HEK293 (cell line): ENCODE data around the gene DNMT1.

ENCODE experiments used
- HOXA7 ChIP-seq: sonication (generic); formaldehyde crosslinking; IDR thresholded peaks from 2 replicates; pipeline ENCODE4 v1.8.1; 2022; ENCODE audit warnings: missing genetic modification reagents, borderline replicate concordance
- KLF1 ChIP-seq: fragments of 450-650 bp; formaldehyde crosslinking; IDR thresholded peaks from 2 replicates; pipeline ENCODE4 v1.5.1; 2016; ENCODE audit warnings: missing biosample characterization, missing genetic modification characterization
- RBAK ChIP-seq: fragments of 450-650 bp; formaldehyde crosslinking; IDR thresholded peaks from 2 replicates; pipeline ENCODE4 v1.5.1; 2016; ENCODE audit warnings: missing biosample characterization, missing genetic modification characterization
- SCRT2 ChIP-seq: fragments of 450-650 bp; formaldehyde crosslinking; IDR thresholded peaks from 2 replicates; pipeline ENCODE4 v1.5.1; 2016; ENCODE audit warnings: missing biosample characterization, missing genetic modification characterization
- SP3 ChIP-seq: fragments of 450-650 bp; formaldehyde crosslinking; IDR thresholded peaks from 2 replicates; pipeline ENCODE4 v1.5.1; 2016; ENCODE audit warnings: missing biosample characterization, missing genetic modification characterization
- SP7 ChIP-seq: fragments of 450-650 bp; formaldehyde crosslinking; IDR thresholded peaks from 2 replicates; pipeline ENCODE4 v1.5.1; 2016; ENCODE audit warnings: missing biosample characterization, missing genetic modification characterization
- TRIM28 ChIP-seq: IDR thresholded peaks from 2 replicates; pipeline ENCODE4 v1.6.1; 2011; ENCODE audit warnings: low read length, control low read depth, borderline replicate concordance
- YY1 ChIP-seq: fragments of 450-650 bp; formaldehyde crosslinking; IDR thresholded peaks from 2 replicates; pipeline ENCODE4 v1.5.1; 2018; ENCODE audit warnings: missing biosample characterization, missing genetic modification characterization
- YY2 ChIP-seq: fragments of 450-650 bp; formaldehyde crosslinking; IDR thresholded peaks from 2 replicates; pipeline ENCODE4 v1.5.1; 2016; ENCODE audit warnings: missing biosample characterization, missing genetic modification characterization
- ZBTB7A ChIP-seq: fragments of 450-650 bp; formaldehyde crosslinking; IDR thresholded peaks from 2 replicates; pipeline ENCODE4 v1.5.1; 2016; ENCODE audit warnings: low read depth, missing biosample characterization, missing genetic modification characterization
- ZFHX2 ChIP-seq: fragments of 450-650 bp; formaldehyde crosslinking; conservative IDR thresholded peaks from 2 replicates; pipeline ENCODE4 v1.5.1; 2016; ENCODE audit warnings: missing biosample characterization, missing genetic modification characterization
- ZFP37 ChIP-seq: fragments of 450-650 bp; formaldehyde crosslinking; IDR thresholded peaks from 2 replicates; pipeline ENCODE4 v1.5.1; 2016; ENCODE audit warnings: missing biosample characterization, missing genetic modification characterization
- ZIC2 ChIP-seq: fragments of 450-650 bp; formaldehyde crosslinking; IDR thresholded peaks from 2 replicates; pipeline ENCODE4 v1.5.1; 2016; ENCODE audit warnings: missing biosample characterization, missing genetic modification characterization
- ZNF133 ChIP-seq: fragments of 450-650 bp; formaldehyde crosslinking; IDR thresholded peaks from 2 replicates; pipeline ENCODE4 v1.5.1; 2016; ENCODE audit warnings: missing biosample characterization, missing genetic modification characterization
- ZNF202 ChIP-seq: fragments of 450-650 bp; formaldehyde crosslinking; IDR thresholded peaks from 2 replicates; pipeline ENCODE4 v1.5.1; 2016; ENCODE audit warnings: missing biosample characterization, missing genetic modification characterization, borderline replicate concordance
- ZNF211 ChIP-seq: fragments of 450-650 bp; formaldehyde crosslinking; IDR thresholded peaks from 2 replicates; pipeline ENCODE4 v1.5.1; 2016; ENCODE audit warnings: low read depth, missing biosample characterization, missing genetic modification characterization
- ZNF24 ChIP-seq: fragments of 450-650 bp; formaldehyde crosslinking; IDR thresholded peaks from 2 replicates; pipeline ENCODE4 v1.5.1; 2016; ENCODE audit warnings: missing biosample characterization, missing genetic modification characterization
- ZNF302 ChIP-seq: fragments of 450-650 bp; formaldehyde crosslinking; IDR thresholded peaks from 2 replicates; pipeline ENCODE4 v1.5.1; 2016; ENCODE audit warnings: missing biosample characterization, missing genetic modification characterization, low read depth
- ZNF350 ChIP-seq: fragments of 450-650 bp; formaldehyde crosslinking; IDR thresholded peaks from 2 replicates; pipeline ENCODE4 v1.5.0; 2017; ENCODE audit warnings: missing biosample characterization, mild to moderate bottlenecking, missing genetic modification characterization
- ZNF366 ChIP-seq: fragments of 450-650 bp; formaldehyde crosslinking; conservative IDR thresholded peaks from 2 replicates; pipeline ENCODE4 v1.5.1; 2016; ENCODE audit warnings: missing biosample characterization, missing genetic modification characterization
- ZNF391 ChIP-seq: fragments of 450-650 bp; formaldehyde crosslinking; IDR thresholded peaks from 2 replicates; pipeline ENCODE4 v1.5.1; 2016; ENCODE audit warnings: low read depth, missing biosample characterization, missing genetic modification characterization, borderline replicate concordance
- ZNF394 ChIP-seq: fragments of 450-650 bp; formaldehyde crosslinking; IDR thresholded peaks from 2 replicates; pipeline ENCODE4 v1.5.1; 2016; ENCODE audit warnings: missing biosample characterization, missing genetic modification characterization, mild to moderate bottlenecking, moderate library complexity, borderline replicate concordance
- ZNF501 ChIP-seq: fragments of 450-650 bp; formaldehyde crosslinking; IDR thresholded peaks from 2 replicates; pipeline ENCODE4 v1.5.1; 2016; ENCODE audit warnings: missing biosample characterization, missing genetic modification characterization
- ZNF548 ChIP-seq: fragments of 450-650 bp; formaldehyde crosslinking; IDR thresholded peaks from 2 replicates; pipeline ENCODE4 v1.5.1; 2016; ENCODE audit warnings: missing biosample characterization, missing genetic modification characterization
- ZNF549 ChIP-seq: fragments of 450-650 bp; IDR thresholded peaks from 2 replicates; pipeline ENCODE4 v1.5.1; 2018; ENCODE audit warnings: missing biosample characterization, missing genetic modification characterization, mild to moderate bottlenecking, inconsistent platforms, moderate library complexity
- ZNF621 ChIP-seq: fragments of 450-650 bp; formaldehyde crosslinking; IDR thresholded peaks from 2 replicates; pipeline ENCODE4 v1.5.1; 2017; ENCODE audit warnings: missing biosample characterization, missing genetic modification characterization
- ZNF629 ChIP-seq: fragments of 450-650 bp; formaldehyde crosslinking; IDR thresholded peaks from 2 replicates; pipeline ENCODE4 v1.5.1; 2017; ENCODE audit warnings: missing biosample characterization, missing genetic modification characterization
- ZNF660 ChIP-seq: fragments of 450-650 bp; IDR thresholded peaks from 2 replicates; pipeline ENCODE4 v1.5.1; 2018; ENCODE audit warnings: missing biosample characterization, mild to moderate bottlenecking, missing genetic modification characterization
- ZNF776 ChIP-seq: fragments of 450-650 bp; formaldehyde crosslinking; IDR thresholded peaks from 2 replicates; pipeline ENCODE4 v1.5.0; 2017; ENCODE audit warnings: missing biosample characterization, missing genetic modification characterization, borderline replicate concordance
- ZNF785 ChIP-seq: fragments of 450-650 bp; formaldehyde crosslinking; IDR thresholded peaks from 2 replicates; pipeline ENCODE4 v1.5.1; 2016; ENCODE audit warnings: missing biosample characterization, missing genetic modification characterization
- ZSCAN23 ChIP-seq: fragments of 450-650 bp; formaldehyde crosslinking; IDR thresholded peaks from 2 replicates; pipeline ENCODE4 v1.5.1; 2016; ENCODE audit warnings: missing biosample characterization, missing genetic modification characterization
- TF ChIP-seq, protein P1 (sequence below): fragments of 450-650 bp; formaldehyde crosslinking; IDR thresholded peaks from 2 replicates; pipeline ENCODE4 v1.5.0; 2017; ENCODE audit warnings: missing biosample characterization, missing genetic modification characterization, borderline replicate concordance
- TF ChIP-seq, protein P2 (sequence below): fragments of 450-650 bp; formaldehyde crosslinking; IDR thresholded peaks from 2 replicates; pipeline ENCODE4 v1.5.1; 2016; ENCODE audit warnings: missing biosample characterization, missing genetic modification characterization
- TF ChIP-seq, protein P3 (sequence below): fragments of 450-650 bp; formaldehyde crosslinking; IDR thresholded peaks from 2 replicates; pipeline ENCODE4 v1.5.1; 2016; ENCODE audit warnings: missing biosample characterization, missing genetic modification characterization

DNMT1 gene

DNA sequence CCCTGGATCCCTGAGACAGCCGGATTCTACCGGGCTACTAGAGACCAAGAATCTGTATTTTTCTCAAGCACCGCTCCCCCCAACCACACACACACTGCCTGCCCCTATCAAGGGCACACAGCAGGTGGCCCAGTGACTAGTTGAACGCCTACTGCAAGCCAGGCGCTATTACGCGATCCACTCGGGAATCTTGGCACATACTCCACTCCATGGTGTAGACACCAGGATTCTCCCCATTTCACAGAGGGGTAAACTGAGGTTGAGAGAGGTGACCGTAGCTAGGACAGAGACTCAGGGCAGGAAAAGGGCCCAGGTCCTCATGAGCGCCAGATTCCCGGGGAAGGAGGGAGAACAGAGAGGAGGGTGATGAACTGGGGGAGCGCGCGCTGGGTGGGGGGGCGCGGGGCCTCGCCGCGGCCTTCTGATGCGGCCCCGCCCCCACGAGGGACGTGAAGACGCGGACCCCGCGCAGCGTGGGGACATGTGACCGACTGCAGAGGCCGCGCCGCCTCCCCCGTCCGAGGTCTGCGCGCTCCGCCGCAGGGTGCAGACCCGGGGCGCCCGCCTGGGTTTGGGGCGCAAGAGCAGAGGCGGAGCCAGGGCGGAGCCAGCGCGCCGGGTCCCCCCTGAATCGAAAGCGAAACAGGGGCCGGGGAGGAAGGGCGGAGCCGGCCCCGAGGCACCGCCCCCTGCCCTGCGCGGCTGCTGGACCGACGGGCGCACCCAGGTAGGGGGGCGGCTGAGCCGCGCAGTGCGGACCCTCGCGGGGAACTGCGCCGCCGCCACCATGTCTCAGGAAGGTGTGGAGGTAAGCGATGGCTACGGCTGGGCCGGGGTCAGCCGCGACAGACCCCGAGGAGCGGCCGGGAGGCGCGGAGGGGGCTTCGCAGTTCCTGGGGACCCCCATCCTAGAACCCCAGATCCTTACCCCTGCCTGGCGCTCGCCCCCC, 108.8 kb downstream of the DNMT1 start, which contains the start of gene SHFL (continued):
- no peak for TF ChIP-seq ZNF366
- TF ChIP-seq SP7 (tag by site-specific recombination) = 0 out of 2 replicates have a peak, but pooled peaks have one; percentile 21
- TF ChIP-seq ZNF350 = no peak
- TF ChIP-seq SCRT2 (tag by site-specific recombination) = no peak
- peak; percentile 22; the same call in 1 of the 2 replicates for TF ChIP-seq SP3
- no peak for TF ChIP-seq ZNF394 (tag by site-specific recombination)
- no peak for TF ChIP-seq ZNF621
- 0 out of 2 replicates have a peak, but pooled peaks have one; percentile 30 for TF ChIP-seq ZNF391
- TF ChIP-seq ZNF501 = no peak
- TF ChIP-seq ZSCAN23 (tag by site-specific recombination) = no peak
- no peak for TF ChIP-seq ZNF660 (tag by site-specific recombination)
- no peak for TF ChIP-seq YY1 (tag by site-specific recombination)
- TF ChIP-seq KLF1 (tag by site-specific recombination) = 0 out of 2 replicates have a peak, but pooled peaks have one; percentile 8
- TF ChIP-seq TRIM28 = no peak
- TF ChIP-seq ZNF302 = no peak
- TF ChIP-seq, protein P1, sequence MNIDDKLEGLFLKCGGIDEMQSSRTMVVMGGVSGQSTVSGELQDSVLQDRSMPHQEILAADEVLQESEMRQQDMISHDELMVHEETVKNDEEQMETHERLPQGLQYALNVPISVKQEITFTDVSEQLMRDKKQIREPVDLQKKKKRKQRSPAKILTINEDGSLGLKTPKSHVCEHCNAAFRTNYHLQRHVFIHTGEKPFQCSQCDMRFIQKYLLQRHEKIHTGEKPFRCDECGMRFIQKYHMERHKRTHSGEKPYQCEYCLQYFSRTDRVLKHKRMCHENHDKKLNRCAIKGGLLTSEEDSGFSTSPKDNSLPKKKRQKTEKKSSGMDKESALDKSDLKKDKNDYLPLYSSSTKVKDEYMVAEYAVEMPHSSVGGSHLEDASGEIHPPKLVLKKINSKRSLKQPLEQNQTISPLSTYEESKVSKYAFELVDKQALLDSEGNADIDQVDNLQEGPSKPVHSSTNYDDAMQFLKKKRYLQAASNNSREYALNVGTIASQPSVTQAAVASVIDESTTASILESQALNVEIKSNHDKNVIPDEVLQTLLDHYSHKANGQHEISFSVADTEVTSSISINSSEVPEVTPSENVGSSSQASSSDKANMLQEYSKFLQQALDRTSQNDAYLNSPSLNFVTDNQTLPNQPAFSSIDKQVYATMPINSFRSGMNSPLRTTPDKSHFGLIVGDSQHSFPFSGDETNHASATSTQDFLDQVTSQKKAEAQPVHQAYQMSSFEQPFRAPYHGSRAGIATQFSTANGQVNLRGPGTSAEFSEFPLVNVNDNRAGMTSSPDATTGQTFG (tag by site-specific recombination) = no peak
- no peak for TF ChIP-seq ZNF776 (tag by site-specific recombination)
- TF ChIP-seq ZNF211 (tag by site-specific recombination) = no peak
- TF ChIP-seq ZFP37 (tag by site-specific recombination) = no peak
- no peak for TF ChIP-seq ZNF549 (tag by site-specific recombination)
- TF ChIP-seq, protein P2, sequence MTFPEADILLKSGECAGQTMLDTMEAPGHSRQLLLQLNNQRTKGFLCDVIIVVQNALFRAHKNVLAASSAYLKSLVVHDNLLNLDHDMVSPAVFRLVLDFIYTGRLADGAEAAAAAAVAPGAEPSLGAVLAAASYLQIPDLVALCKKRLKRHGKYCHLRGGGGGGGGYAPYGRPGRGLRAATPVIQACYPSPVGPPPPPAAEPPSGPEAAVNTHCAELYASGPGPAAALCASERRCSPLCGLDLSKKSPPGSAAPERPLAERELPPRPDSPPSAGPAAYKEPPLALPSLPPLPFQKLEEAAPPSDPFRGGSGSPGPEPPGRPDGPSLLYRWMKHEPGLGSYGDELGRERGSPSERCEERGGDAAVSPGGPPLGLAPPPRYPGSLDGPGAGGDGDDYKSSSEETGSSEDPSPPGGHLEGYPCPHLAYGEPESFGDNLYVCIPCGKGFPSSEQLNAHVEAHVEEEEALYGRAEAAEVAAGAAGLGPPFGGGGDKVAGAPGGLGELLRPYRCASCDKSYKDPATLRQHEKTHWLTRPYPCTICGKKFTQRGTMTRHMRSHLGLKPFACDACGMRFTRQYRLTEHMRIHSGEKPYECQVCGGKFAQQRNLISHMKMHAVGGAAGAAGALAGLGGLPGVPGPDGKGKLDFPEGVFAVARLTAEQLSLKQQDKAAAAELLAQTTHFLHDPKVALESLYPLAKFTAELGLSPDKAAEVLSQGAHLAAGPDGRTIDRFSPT = no peak
- TF ChIP-seq ZNF24 (tag by site-specific recombination) = peak; percentile 67; the same call in 1 of the 2 replicates
- TF ChIP-seq YY2 (tag by site-specific recombination) = no peak
- TF ChIP-seq, protein P3, sequence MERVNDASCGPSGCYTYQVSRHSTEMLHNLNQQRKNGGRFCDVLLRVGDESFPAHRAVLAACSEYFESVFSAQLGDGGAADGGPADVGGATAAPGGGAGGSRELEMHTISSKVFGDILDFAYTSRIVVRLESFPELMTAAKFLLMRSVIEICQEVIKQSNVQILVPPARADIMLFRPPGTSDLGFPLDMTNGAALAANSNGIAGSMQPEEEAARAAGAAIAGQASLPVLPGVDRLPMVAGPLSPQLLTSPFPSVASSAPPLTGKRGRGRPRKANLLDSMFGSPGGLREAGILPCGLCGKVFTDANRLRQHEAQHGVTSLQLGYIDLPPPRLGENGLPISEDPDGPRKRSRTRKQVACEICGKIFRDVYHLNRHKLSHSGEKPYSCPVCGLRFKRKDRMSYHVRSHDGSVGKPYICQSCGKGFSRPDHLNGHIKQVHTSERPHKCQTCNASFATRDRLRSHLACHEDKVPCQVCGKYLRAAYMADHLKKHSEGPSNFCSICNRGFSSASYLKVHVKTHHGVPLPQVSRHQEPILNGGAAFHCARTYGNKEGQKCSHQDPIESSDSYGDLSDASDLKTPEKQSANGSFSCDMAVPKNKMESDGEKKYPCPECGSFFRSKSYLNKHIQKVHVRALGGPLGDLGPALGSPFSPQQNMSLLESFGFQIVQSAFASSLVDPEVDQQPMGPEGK = 0 out of 2 replicates have a peak, but pooled peaks have one; percentile 11
- no peak for TF ChIP-seq ZNF785 (tag by site-specific recombination)
- no peak for TF ChIP-seq ZNF548 (tag by site-specific recombination)
- TF ChIP-seq ZNF629 (tag by site-specific recombination) = 0 out of 2 replicates have a peak, but pooled peaks have one; percentile 11
- TF ChIP-seq RBAK (tag by site-specific recombination) = no peak
- TF ChIP-seq HOXA7 (CRISPR knock-in tag) = no peak
- no peak for TF ChIP-seq ZNF133 (tag by site-specific recombination)
- no peak; the same call in 1 of the 2 replicates for TF ChIP-seq ZFHX2 (tag by site-specific recombination)
- no peak for TF ChIP-seq ZIC2 (tag by site-specific recombination)
- TF ChIP-seq ZNF202 (tag by site-specific recombination) = no peak
- no peak for TF ChIP-seq ZBTB7A (tag by site-specific recombination)
